ENCODE data around the gene BCL2.

BCL2 gene

GRCh38 chr18:63325086-63325686 lies 5.6 kb upstream of the BCL2 start:
- no peak for ATAC-seq

- ATAC-seq = no peak
Observed at GRCh38 chr18:63322908-63323634, 3.5 kb upstream of the BCL2 start.

GRCh38 chr18:63322206-63322605 lies 2.6 kb upstream of the BCL2 start:
- ATAC-seq = no peak

- ATAC-seq = no peak
Observed at GRCh38 chr18:63321291-63321690, 1.7 kb upstream of the BCL2 start.

GRCh38 chr18:63320975-63321265 lies 1.4 kb upstream of the BCL2 start:
- no peak for ATAC-seq

GRCh38 chr18:63320123-63320974 lies 780 bp upstream of the BCL2 start:
- peak; percentile 76 to 80 for ATAC-seq

- no peak for ATAC-seq
Observed at GRCh38 chr18:63318889-63319382, 633 bp downstream of the BCL2 start.

GRCh38 chr18:63317982-63318888 lies 1.3 kb downstream of the BCL2 start:
- peak; percentile 56 to 61 for ATAC-seq

GRCh38 chr18:63317556-63317946 lies 2.0 kb downstream of the BCL2 start:
- no peak for ATAC-seq

- ATAC-seq = no peak
Observed at GRCh38 chr18:63316612-63317555, 2.7 kb downstream of the BCL2 start.

GRCh38 chr18:63315876-63316275 lies 3.7 kb downstream of the BCL2 start:
- peak in 1 of 2 donors; percentile 8 for ATAC-seq

- ATAC-seq = no peak
Observed at GRCh38 chr18:63315131-63315662, 4.4 kb downstream of the BCL2 start.

- no peak for ATAC-seq
Observed at GRCh38 chr18:63314062-63314790, 5.3 kb downstream of the BCL2 start.

- ATAC-seq = no peak
Observed at GRCh38 chr18:63313396-63313917, 6.1 kb downstream of the BCL2 start.

GRCh38 chr18:63312737-63313395 lies 6.7 kb downstream of the BCL2 start:
- no peak for ATAC-seq

- no peak for ATAC-seq
Observed at GRCh38 chr18:63312019-63312409, 7.6 kb downstream of the BCL2 start.

GRCh38 chr18:63311118-63312018 lies 8.2 kb downstream of the BCL2 start:
- ATAC-seq = peak; percentile 29 to 52

- peak; percentile 34 to 42 for ATAC-seq
Observed at GRCh38 chr18:63309422-63309821, 10.1 kb downstream of the BCL2 start.

All from activated CD4-positive, CD25-positive, alpha-beta regulatory T cell treated with anti-CD3 and anti-CD28 coated beads, Interleukin-2, amount 50 U/mL, for 24 hours (primary cell).